Pancreas (tissue), 10 donors: ENCODE data around the gene MAML3. TPM values are rescaled to one million over a fixed set of nuclear protein-coding genes. Genes with fewer than 3 reads are reported as not detected.

Experiments
- ATAC-seq, 4 donors: fragments of 200-7000 bp; cut with Tn5 transposase; one replicate each; pipeline versions ENCODE4 v1.8.0 to v1.9.1; 2020; ENCODE audit warnings: mild to moderate bottlenecking in 4 of 4, moderate library complexity in 4 of 4
- DNase-seq, 6 donors: peaks; one replicate each; pipeline ENCODE4 v3.0.0-alpha.2; 2020
- FAIRE-seq: peaks from 2 replicates; lab custom pipeline; 2012; peaks lifted over from hg19 to GRCh38; lab: Jason Lieb, UNC
- H3K27ac ChIP-seq, 4 donors: fragments of 200-600 bp; sonication (generic); 1 replicate in 3 of 4; 2 replicates in 1 of 4; pipeline versions ENCODE4 v1.5.0 to v1.8.0; 2020
- H3K27me3 ChIP-seq, 4 donors: fragments of 200-600 bp; one replicate each; pipeline ENCODE4 v1.8.0; 2021
- H3K36me3 ChIP-seq, 3 donors: fragments of 200-600 bp; sonication (generic) in 1 of 3; one replicate each; pipeline versions ENCODE4 v1.5.0 to v1.8.0; 2020 to 2021
- H3K4me1 ChIP-seq, 3 donors: fragments of 200-600 bp; one replicate each; pipeline ENCODE4 v1.8.0; 2021
- H3K4me3 ChIP-seq, 4 donors: fragments of 200-600 bp; sonication (generic) in 2 of 4; one replicate each; pipeline versions ENCODE4 v1.5.0 to v1.8.0; 2020 to 2021
- H3K9me3 ChIP-seq, 4 donors: fragments of 200-600 bp; one replicate each; pipeline ENCODE4 v1.8.0; 2021
- CTCF ChIP-seq, 4 donors: fragments of 200-600 bp; sonication (generic) in 3 of 4; IDR thresholded peaks; one replicate each; pipeline versions ENCODE4 v1.5.0 to v1.8.0; 2021; ENCODE audit warnings: antibody characterized with exemption in 4 of 4
- WGBS, 2 donors: extraction: QIAGEN DNeasy Blood & Tissue Kit; methylation state at CpG; one replicate each; pipeline ENCODE4 v1.1.7; 2013; 5-methylcytosine and 5-hydroxymethylcytosine counted together
- intact Hi-C, 3 donors: fragments of 100-400 bp; cut with DNase I; formaldehyde crosslinking; loops; one replicate each; pipeline versions ENCODE4 v1.11.1 to v1.14.2; 2022
- polyA plus RNA-seq, 2 donors: library from polyadenylated mRNA; stranded (reverse); fragments of 200-250 nt; gene quantifications; one replicate each; pipeline ENCODE4 v1.2.3, GENCODE V29; 2013
- total RNA-seq, 6 donors: library from RNA; stranded (reverse); fragmentation: NEBNext Ultra II Directional in 4 of 6; extraction: Animal tissue kit (Norgen Biotek cat#: 25700) in 4 of 6; gene quantifications; one replicate each; pipeline versions ENCODE4 v1.2.1 to v1.2.4, GENCODE V29; 2021 to 2023
- donor health status: healthy with polysubstance abuse.
- donor health status: DM: no; HTN: no; CAD: no; lungs with moderate emphysema.
- donor health status: DM: no; HTN: no; CAD: no.
- donor health status: control.
- donor health status: control.
- donor health status: Bipolar disorder and iron deficiency.
- donor health status: DM: yes; HTN: yes; CAD: no.
- donor health status: DM: no; HTN: no; CAD: no.
- donor health status: DM: no; HTN: no; CAD: no.
- donor health status: DM: yes; HTN: yes; CAD: no.

The MAML3 gene
- total and polyA plus RNA-seq, 8 donors: 3.8 to 8.9 (median 5.9) TPM

GRCh38 chr4:139728840-139729239 lies 425.1 kb downstream of the MAML3 start:
- peak; percentile 90 to 95 (median 94) for ATAC-seq
- Histone ChIP-seq H3K9me3 (no peaks in the 10 kb centered on the region), H3K4me3 (no peak overlapping the region), H3K27me3 (no peaks in the 10 kb centered on the region), H3K4me1 (peaks cover 9 to 25% (median 24%) of the 10 kb centered on the region in 3 donors), H3K36me3 (no peaks in the 10 kb centered on the region), H3K27ac (peak overlapping the region; percentile 43 to 58 (median 48))
- TF ChIP-seq CTCF (IDR thresholded peaks at IDR 0.05): no peak
- intact Hi-C loops: no loop called here
- no peak for FAIRE-seq
- DNase-seq: peak in 5 of 6 donors; percentile 70 to 87 (median 76)
- 12 to 19% methylated on average over 3 of the region's 3 CpGs for WGBS, 2 donors

- Histone ChIP-seq H3K27me3 (no peaks in the 10 kb centered on the region), H3K27ac (peak overlapping the region; percentile 43 to 58 (median 48)), H3K9me3 (no peaks in the 10 kb centered on the region), H3K4me1 (peaks cover 2 to 19% (median 18%) of the 10 kb centered on the region in 3 donors), H3K4me3 (no peak overlapping the region), H3K36me3 (no peaks in the 10 kb centered on the region)
- DNase-seq (no peak), FAIRE-seq (no peak), ATAC-seq (peak in 3 of 4 donors; percentile 11 to 33 (median 22))
- TF ChIP-seq CTCF (IDR thresholded peaks at IDR 0.05): no peak
- 68 to 73% methylated on average over 4 of the region's 4 CpGs for WGBS, 2 donors
- intact Hi-C loops: no loop called here
Measured at GRCh38 chr4:139728146-139728545, 425.8 kb downstream of the MAML3 start.

- ATAC-seq (no peak), FAIRE-seq (no peak), DNase-seq (no peak)
- H3K27me3 ChIP-seq: no peaks in the 10 kb centered on the region
- H3K36me3 ChIP-seq: no peaks in the 10 kb centered on the region
- WGBS, 2 donors: 56 to 67% methylated on average over 3 of the region's 3 CpGs
- H3K4me1 ChIP-seq: peaks cover 0 to 12% (median 5%) of the 10 kb centered on the region in 3 donors
- H3K4me3 ChIP-seq: no peak overlapping the region
- no peak for TF ChIP-seq CTCF (IDR thresholded peaks at IDR 0.05)
- intact Hi-C loops: no loop called here
- H3K9me3 ChIP-seq: no peaks in the 10 kb centered on the region
- H3K27ac ChIP-seq: no peak overlapping the region
Measured at GRCh38 chr4:139726615-139727014, 427.4 kb downstream of the MAML3 start.

GRCh38 chr4:139725236-139725635 lies 428.7 kb downstream of the MAML3 start:
- no peak for ATAC-seq
- Histone ChIP-seq H3K36me3 (no peaks in the 10 kb centered on the region), H3K4me3 (no peak overlapping the region), H3K4me1 (peaks cover 0 to 12% (median 5%) of the 10 kb centered on the region in 3 donors), H3K27me3 (no peaks in the 10 kb centered on the region), H3K27ac (no peak overlapping the region), H3K9me3 (no peaks in the 10 kb centered on the region)
- no peak for DNase-seq
- WGBS, 2 donors: 70 to 74% methylated on average over 2 of the region's 2 CpGs
- intact Hi-C loops: no loop called here
- no peak for TF ChIP-seq CTCF (IDR thresholded peaks at IDR 0.05)
- no peak for FAIRE-seq

- intact Hi-C loops: no loop called here
Measured at GRCh38 chr4:139721789-139722188, 432.2 kb downstream of the MAML3 start.

More at GRCh38 chr4:139721789-139722188, 432.2 kb downstream of the MAML3 start:
- FAIRE-seq: peak; percentile 5
- Histone ChIP-seq H3K9me3 (no peaks in the 10 kb centered on the region), H3K27me3 (no peaks in the 10 kb centered on the region), H3K27ac (no peak overlapping the region), H3K4me3 (no peak overlapping the region), H3K4me1 (no peaks in the 10 kb centered on the region), H3K36me3 (peaks cover 0 to 11% (median 0%) of the 10 kb centered on the region in 3 donors)
- TF ChIP-seq CTCF (IDR thresholded peaks at IDR 0.05): no peak
- WGBS, 2 donors: 72 to 73% methylated on average over 4 of the region's 4 CpGs
- no peak for DNase-seq
- no peak for ATAC-seq
